GM19099 (cell line): ENCODE data around the gene FANCD2OS.

Source experiments
- POLR2A ChIP-seq: IDR thresholded peaks from 3 replicates; pipeline ENCODE4 v1.6.1; 2011; ENCODE audit warnings: low read depth; ENCODE audit not compliant: insufficient read length; ENCODE audit errors: extremely low read depth

FANCD2OS gene, protein sequence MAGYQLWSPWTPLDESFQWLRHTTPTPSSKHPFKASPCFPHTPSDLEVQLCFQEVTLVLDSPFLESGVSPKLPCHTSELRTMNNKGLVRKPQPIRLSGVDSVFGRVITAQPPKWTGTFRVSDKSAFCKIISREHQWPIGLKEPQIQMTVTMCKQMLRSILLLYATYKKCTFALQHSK

DNA sequence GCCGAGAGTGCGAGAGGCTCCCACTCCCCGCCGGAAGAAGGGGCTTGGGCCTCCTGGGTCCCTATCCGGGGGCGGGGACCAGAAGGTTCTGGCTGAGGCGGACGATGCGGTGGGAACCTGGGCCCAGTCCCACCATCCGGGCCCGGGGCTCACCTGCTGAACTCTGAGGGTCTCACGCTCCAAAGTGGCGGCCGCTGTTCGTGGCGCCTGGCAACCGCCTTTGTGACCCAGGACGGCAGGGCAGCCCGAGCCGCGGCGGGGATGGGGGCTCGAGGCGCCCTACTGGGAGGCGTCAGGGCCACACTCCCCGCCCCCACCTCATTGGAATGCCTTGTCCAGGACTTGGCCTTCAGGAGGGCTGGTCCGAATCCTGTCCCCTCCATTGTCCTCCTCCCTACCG, at the start of gene FANCD2OS:
Gene FANCD2OS (minus strand): TSS at position 165 of the 400 bp plus-strand sequence. CDS start 3,481 bp downstream, outside the sequence.
- no peak for TF ChIP-seq POLR2A

DNA sequence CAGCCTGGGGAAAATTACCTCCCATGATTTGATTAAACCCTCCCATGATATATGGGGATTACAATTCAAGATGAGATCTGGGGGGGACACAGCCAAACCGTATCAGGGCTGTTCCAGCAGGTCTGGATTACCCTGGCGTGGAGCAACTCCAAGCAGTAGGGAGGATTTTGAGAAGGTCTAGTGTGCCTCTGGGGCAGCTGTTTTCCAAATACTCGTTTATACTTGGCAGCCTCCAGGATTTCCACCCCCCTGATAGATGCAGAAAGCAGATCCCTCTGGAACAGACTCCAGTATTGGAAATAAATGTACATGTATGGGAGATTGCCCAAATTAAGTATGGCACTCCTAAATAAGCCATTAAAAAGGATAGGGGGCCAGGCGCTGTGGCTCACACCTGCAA, 49.0 kb upstream of the FANCD2OS start:
- TF ChIP-seq POLR2A, result no peak

DNA sequence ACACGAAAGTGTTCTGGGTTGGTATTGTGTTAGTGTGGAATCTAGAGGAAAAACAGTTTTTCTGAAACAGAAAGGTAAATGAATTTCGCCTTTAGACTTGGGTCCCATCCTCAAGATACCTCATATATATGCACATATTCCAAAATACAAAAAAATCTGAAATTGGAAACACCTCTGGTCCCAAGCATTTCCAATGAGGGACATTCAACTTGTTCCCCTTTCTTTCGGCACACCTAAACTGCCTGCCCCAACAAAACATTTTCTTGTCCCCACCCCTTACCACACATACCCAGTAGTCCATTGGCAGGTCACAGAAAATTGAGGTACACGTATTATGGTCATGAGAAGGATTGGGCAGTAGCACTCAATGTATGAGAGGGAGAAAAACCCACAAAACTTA, 47.6 kb upstream of the FANCD2OS start:
- no peak for TF ChIP-seq POLR2A

DNA sequence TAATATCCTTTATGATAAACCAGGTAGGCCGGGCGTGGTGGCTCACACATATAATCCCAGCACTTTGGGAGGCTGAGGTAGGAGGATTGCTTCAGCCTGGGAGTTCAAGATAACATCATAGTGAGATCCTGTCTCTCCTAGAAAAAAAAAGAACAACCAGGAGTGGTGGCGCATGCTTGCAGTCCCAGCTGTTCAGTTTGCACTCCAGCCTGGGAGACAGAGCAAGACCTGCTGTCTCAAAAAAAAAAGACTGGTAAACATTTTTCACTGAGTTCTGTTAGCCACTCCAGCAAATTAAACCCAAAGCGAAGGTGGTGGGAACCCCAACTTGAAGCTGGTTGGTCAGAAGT, 47.0 kb upstream of the FANCD2OS start:
- no peak for TF ChIP-seq POLR2A

DNA sequence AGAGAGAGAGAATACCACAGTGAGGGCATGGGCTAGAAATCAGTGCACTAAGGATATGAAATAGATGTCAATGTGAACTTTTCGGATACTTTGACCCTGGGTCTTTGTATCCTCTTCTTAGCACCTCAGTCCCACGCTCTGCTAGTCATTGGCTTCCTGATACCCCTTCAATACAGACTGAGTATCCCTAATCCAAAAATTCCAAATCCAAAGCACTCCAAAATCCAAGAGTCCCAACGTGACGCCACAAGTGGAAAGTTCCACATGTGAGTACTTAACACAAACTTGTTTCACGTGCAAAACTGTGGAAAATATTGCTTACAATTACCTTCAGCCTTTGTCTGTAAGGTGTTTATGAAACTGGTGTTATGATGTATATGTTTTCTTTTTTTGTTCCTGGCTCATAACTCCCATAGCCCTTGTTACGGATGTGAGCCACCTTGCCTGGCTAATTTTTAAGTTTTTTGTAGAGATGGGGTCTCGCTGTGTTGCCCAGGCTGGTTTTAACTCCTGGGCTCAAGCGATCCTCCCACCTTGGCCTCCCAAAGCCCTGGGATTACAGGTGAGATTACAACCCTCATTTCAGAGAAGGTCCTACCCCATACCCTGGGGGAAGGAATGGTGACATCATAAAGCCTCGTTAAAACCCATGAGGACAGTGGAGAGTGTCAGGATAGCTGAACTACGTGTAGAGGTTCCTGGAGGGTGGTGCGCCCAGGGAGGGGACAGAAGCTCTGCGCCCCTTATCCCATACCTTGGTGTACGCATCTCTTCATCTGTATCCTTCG, 46.5 kb upstream of the FANCD2OS start:
- TF ChIP-seq POLR2A, result no peak

DNA sequence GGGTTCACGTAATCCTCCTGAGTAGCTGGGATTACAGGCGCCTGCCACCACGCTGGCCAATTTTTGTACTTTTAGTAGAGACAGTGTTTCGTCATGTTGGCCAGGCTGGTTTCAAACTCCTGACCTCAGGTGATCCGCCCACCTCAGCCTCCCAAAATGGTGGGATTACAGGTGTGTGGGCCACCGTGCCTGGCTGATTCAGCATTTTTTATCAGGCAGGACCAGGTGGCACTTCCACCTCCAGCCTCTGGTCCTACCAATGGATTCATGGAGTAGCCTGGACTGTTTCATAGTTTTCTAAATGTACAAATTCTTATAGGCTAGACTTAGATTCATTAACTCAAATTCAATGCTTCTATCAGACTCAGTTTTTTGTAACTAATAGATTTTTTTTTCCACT, 42.9 kb upstream of the FANCD2OS start:
- no peak for TF ChIP-seq POLR2A

DNA sequence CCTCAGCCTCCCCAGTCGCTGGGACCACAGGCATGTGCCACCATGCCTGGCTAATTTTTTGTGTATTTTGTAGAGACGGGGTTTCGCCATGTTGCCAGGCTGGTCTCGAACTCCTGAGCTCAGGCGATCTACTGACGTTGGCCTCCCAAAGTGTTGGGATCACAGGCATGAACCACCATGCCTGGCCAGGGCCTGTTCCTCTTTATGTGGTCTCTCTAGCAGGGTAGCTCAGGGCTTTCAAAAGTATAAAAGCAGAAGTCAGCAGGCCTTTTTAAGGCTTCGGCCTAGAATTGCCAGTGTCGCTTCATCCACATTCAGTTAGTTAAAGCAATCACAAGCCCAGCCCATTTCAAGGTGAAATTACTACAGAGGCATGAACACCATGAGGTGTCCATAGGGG, 41.2 kb upstream of the FANCD2OS start:
- no peak for TF ChIP-seq POLR2A

DNA sequence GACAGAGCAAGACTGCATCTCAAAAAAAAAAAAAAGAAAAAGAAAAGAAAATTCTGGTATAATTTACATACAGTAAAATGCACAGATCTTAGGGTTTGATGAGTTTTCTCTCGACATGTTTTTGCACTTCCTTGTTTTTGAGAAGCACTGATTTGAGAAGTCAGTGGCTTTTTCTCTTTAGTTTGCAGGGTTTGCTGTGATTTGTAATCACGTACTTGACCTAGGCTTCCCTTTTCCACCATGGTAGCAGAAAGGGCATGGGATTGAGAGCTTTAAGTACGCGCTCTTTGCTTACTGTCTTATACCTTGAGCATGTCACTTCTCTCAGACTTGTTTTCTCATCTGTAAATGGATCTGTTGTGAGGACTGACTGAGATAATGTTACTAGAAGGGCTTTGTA, 37.6 kb upstream of the FANCD2OS start:
- no peak for TF ChIP-seq POLR2A

DNA sequence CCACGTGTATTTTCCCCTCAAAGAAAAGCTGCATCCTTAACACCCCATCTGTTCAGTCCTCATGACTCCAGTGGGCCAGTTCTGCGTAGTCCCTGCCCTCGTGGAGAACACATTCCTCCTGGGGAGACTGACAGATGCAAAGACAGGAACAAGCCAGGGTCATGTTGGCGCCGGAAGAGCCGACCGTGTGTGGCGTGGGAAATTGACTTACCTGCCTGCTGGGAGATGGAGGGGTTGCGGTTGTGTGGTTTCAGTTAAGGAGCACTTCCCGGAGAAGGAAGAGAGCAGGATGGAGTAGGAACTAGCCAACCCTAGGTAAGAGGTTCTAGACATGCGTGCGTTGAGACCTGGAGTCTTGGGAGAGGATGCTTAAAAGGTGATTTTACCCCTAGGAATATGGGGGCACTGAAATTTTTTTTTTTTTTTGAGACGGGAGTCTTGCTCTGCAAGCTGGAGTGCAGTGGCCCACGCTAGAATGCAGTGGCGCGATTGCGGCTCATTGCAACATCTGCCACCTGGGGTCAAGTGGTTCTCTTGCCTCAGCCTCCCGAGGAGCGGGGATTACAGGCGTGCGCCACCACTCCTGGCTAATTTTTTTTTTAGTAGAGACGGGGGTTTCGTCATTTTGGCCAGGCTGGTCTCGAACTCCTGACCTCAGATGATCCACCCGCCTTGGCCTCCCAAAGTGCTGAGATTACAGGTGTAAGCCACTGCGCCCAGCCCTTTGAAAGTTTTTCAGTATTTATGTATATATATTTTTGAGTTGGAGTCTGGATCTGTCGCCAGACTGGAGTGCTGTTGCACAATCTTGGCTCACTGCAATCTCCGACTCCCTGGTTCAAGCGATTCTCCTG, 34.9 kb upstream of the FANCD2OS start:
- TF ChIP-seq POLR2A, result no peak

DNA sequence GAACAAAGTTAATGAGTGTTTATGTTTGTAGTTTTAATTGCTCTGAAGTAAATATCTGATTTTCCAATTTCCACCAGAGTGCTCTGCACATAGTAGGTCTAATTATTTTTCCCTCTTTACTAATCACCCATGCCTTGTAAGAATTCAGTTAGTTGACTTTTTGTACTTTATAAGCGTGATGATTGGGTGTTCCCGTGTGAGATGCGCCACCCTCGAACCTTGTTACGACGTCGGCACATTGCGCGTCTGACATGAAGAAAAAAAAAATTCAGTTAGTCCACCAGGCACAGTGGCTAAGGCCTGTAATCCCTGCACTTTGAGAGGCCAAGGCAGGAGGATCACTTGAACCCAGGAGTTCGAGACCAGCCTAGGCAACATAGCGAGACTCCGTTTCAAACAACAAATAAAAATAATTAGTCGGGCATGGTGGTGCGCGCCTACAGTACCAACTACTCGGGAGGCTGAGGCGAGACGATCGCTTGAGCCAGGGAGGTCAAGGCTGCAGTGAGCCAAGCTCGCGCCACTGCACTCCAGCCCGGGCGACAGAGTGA, 33.0 kb upstream of the FANCD2OS start:
- TF ChIP-seq POLR2A, result no peak

DNA sequence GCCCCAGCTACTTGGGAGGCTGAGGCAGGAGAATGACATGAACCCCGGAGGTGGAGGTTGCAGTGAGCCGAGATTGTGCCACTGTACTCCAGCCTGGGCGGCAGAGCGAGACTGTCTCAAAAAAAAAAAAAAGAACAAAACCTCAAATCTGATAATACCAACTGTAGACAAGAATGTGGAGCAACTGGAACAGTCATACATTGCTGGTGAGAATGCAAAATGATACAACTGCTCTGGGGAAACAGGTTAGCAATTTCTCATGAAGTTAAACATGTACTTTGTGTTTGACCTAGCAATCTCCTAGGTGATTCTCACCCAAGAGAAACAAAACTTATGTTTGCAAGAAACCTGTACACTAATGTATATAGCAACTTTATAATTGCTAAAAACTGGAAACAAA, 29.1 kb upstream of the FANCD2OS start:
- no peak for TF ChIP-seq POLR2A

DNA sequence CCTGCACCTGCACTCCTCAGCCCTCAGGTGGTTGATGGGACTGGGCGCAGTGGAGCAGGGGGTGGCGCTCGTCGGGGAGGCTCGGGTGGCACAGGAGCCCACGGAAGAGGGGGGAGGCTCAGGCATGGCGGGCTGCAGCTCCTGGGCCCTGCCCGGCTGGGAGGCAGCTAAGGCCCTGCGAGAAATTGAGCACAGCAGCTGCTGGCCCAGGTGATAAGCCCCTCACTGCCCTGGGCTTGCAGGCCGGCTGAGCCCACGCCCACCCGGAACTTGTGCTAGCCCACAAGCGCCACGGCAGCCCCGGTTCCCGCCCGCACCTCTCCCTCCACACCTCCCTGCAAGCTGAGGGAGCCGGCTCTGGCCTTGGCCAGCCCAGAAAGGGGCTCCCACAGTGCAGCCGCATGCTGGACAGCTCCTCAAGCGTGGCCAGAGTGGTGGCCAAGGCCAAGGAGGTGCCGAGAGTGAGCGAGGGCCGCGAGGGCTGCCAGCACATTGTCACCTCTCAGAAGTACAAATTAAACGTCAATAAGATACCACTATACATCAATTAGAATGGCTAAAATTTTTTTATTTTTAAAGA, 28.5 kb upstream of the FANCD2OS start:
- TF ChIP-seq POLR2A, result no peak

DNA sequence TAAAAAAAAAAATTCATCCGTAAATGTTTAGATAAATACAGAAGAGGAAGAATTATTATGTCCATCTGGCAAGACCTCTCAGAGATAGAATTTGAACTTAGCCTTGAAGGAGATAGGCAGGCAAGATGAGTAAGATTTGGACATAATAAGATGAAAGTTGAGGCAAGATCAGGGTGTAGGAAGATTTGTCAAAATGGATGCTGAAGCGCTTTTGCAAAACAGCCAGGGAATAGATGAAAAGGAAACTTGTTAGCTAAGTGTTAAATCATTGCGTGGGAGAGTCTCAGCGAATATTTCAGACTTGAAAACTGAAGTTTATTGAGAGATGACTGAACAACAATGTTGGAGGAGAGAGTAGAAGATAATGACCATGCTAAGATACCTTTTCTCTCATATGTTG, 14.7 kb upstream of the FANCD2OS start:
- TF ChIP-seq POLR2A, result no peak

DNA sequence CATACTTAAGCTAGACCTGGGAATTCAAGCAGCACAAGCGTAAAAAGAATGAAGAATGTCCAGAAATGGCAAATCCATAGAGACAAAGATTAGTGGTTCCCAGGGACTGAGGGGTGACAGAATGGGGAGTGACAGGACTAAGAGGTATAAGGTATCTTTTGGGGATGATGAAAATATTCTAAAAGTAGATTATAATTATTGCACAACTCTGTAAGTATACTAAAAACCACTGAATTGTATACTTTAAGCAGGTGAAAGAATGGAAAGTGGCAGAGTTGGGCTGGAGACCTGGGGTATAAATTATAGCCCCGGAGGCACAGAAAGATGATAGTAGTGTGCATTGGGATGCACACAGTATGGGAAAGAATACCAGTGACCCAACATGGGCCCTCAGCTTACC, 13.0 kb upstream of the FANCD2OS start:
- no peak for TF ChIP-seq POLR2A

DNA sequence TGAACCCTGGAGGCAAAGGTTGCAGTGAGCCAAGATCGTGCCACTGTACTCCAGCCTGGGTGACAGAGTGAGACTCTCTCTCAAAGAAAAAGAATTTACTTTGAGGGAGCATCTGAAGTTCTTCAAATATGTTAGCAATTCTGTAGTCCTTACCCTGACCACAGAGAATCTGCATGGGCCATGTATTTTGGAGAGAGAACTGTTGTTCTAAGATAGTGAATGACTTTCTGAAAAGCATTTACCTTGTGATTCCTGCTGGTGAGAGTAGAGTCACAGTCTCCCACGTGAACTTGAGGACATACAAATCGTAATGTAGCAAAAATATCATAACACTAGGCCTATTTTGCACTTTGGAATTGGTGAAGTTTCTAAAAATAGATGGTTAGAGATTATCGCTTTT, 11.3 kb upstream of the FANCD2OS start:
- no peak for TF ChIP-seq POLR2A
